Umbilical cord (tissue), 2 donors: ENCODE measurements around the gene SLC5A6. TPM values are rescaled to one million over a fixed set of nuclear protein-coding genes. Genes with fewer than 3 reads are reported as not detected.
"Not testable (repeated sequence)": the region's sequence is repeated elsewhere in the genome, so short reads cannot be mapped to it uniquely, and the experiment has no call there.

Experiments used
- DNase-seq: peaks from one replicate; pipeline ENCODE4 v3.0.0-alpha.2; 2015; ENCODE audit warnings: low spot score
- total RNA-seq: library from RNA; depleted of rRNA; stranded (reverse); fragments of >200 nt; gene quantifications from one replicate; pipeline ENCODE4 v1.2.3, GENCODE V29; 2014; ENCODE audit warnings: low replicate concordance; ENCODE audit not compliant: insufficient read depth

Gene SLC5A6
- total RNA-seq, 1 donor from 2014 or later, result 13.0 TPM

GRCh38 chr2:27205206-27205605 lies 6.9 kb downstream of the SLC5A6 start:
- no peak for DNase-seq

DNA sequence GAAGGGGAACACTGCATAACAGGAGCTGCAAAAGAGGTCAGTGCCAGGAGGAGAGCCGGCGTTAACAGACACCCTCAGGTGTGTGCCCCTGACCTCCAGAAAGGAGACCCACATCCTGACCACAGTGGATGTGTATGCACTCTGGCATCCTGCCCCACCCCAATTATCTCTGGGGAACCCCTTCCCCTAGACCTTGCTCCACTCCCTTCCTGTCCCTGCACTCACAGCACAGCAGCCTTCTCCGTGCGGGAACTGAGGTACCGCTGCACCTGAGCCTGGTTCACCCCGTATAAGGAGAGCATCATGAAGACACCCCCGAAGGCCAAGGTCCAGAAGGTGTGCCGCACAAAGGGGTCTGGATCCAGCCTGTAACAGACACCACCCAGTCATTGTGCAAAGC lies 7.5 kb downstream of the SLC5A6 start:
- DNase-seq, result no peak

GRCh38 chr2:27203741-27204140 lies 8.3 kb downstream of the SLC5A6 start:
- DNase-seq, result no peak

GRCh38 chr2:27202854-27203253 lies 9.2 kb downstream of the SLC5A6 start:
- no peak for DNase-seq

- no peak for DNase-seq
These were observed 10.4 kb downstream of the SLC5A6 start for GRCh38 chr2:27201675-27202074.

GRCh38 chr2:27199241-27199640 lies 12.8 kb downstream of the SLC5A6 start:
- no peak for DNase-seq

- DNase-seq, result no peak
These were observed 13.4 kb downstream of the SLC5A6 start for GRCh38 chr2:27198627-27199026.

GRCh38 chr2:27198068-27198467 lies 14.0 kb downstream of the SLC5A6 start:
- DNase-seq, result not testable (repeated sequence)

DNA sequence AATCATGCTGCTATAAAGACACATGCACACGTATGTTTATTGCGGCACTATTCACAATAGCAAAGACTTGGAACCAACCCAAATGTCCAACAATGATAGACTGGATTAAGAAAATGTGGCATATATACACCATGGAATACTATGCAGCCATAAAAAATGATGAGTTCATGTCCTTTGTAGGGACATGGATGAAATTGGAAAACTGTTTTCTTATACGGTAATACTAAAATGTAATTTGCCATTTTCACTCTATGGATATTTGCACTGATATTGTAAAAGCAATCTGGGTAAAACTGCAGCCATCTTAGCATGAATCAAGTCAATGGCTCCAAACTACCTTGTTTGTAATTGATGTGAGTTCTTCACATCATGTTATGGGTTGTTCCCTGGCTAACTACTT lies 16.3 kb downstream of the SLC5A6 start:
- DNase-seq, result not testable (repeated sequence)

DNA sequence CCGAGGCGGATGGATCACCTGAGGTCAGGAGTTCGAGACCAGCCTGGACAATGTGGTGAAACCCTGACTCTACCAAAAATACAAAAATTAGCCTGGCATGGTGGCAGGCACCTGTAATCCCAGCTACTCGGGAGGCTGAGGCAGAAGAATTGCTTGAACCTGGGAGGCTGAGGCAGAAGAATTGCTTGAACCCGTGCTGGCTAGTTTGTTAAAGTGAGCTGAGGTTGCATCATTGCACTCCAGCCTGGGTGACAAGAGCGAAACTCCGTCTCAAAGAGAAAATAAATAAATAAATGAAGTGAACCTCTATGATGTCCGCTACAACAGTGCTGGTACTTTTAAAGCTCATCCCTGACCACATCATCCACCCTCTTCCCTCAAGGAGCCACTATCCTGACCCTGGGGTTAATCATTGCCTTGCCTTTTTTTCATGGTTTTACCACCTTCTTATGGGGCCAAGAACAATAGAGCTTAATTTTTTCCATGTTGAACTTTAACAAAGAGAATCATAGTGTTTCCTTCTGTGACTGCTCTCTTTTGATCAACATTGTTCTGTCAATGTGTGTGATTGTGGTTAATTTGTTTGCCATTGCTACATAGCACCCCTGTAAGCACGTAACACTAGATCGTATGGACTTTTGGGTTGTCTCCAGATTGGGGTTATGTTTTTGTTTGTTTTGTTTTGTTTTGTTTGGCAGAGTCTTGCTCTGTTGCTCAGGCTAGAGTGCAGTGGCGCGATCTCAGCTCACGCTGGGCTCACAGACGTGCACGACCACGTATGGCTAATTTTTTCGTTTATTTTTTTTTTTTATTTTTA lies 17.3 kb downstream of the SLC5A6 start:
- DNase-seq, result no peak

DNA sequence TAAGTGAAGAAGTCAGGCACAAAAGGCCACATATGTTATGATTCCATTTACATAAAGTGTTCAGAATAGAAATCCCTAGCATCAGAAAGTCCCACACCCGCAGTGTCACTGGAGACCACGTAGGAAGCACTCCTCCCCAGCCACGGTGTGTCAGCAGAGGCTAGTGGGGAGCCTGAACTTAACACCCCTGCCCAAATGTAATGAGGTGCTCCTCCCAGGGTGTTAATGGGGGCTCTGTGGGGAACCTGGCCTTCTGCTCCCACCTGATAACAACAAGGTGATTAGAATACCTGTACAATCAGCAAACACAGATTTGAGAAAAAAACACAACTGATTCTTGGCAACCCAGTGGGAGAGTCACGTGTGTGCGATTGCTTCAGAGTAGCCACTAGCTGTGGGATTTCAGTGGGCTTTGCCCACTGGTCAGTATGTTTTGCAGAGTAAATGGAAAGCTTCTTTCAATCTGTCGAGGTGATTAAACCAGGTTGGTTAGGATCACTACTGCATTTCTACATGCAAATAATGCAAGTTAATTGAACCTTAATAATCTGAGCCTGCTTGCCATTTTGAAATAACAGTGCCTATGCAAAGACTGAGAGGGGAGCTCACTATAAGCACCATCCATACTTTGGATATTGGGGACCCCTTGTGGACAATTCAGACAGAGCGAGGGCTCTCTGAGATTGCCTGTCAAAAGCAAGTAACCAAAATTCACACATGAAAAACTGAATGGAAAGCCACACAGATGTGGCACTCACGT lies 20.8 kb downstream of the SLC5A6 start:
- peak; percentile 68 for DNase-seq

- no peak for DNase-seq
These were observed 22.1 kb downstream of the SLC5A6 start for GRCh38 chr2:27189989-27190388.

DNA sequence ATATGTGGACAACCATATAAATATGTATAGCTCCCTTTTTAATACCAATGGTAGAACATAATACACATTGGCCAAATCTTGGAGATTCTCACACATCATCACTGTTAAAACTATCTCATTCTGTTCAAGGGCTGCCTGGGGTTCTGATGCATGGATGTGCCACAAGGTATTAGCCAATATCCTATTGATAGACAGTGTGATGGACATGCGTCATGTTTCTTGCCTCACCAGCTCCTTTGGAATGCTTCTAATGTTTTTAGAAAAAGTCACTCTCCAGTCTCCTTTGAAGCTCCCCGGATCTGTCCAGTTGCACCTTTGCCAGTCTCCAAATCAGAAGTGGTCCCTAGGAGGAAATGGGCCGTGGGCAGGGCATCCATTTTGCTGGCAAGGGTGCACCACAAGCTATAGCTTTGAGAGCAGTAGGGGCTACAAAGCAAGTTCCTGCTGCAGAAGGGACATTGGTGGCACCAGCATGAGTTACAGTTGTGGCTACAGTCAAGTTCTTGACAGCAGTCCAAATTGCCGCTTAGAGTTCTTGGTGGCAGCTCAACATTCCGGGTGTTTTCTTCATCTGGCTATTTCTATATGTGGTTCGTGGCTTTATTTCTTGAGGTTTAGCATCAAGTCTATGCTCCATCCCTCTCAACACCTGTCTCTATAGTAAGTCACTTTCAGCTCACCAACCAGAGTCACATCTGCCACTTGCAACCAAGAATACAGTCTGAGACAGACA lies 25.3 kb downstream of the SLC5A6 start:
- no peak for DNase-seq

- peak; percentile 17 for DNase-seq
These were observed 26.6 kb downstream of the SLC5A6 start for GRCh38 chr2:27185331-27186026.

GRCh38 chr2:27184115-27184514 lies 28.0 kb downstream of the SLC5A6 start:
- DNase-seq, result no peak

DNA sequence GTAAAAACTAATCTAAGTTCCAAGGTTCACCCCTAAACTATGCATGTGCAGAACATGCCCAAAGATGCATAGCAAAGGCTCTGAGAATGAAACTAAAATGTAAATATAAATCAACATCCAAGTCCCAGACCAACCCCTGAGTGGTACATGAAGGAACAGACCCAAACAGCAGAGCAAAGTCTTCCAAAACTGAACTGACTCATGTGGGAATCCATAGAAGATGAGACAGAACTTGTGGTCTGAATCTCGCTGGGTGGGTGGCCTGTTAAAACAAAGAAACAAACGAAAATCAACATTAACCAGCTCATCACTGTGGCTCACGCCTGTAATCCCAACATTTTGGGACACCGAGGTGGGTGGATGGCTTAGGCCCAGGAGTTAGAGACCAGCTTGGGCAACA lies 29.7 kb downstream of the SLC5A6 start:
- DNase-seq, result no peak

GRCh38 chr2:27179344-27180000 lies 32.6 kb downstream of the SLC5A6 start:
- no peak for DNase-seq

DNA sequence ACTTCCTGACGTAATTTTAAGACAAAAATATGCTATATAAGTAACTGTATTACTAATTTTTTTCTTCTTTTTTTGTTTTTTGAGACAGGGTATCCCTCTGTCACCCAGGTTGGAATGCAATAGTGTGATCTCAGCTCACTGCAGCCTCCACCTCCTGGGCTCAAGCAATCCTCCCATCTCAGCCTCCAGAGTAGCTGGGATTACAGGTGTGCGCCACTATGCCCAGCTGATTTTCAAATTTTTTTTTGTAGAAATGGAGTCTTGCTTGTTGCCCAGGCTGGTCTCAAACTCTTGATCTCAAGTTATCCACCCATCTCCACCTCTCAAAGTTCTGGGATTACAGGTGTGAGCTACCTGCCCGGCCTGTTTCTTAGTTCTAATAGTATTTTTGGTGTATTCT lies 33.6 kb downstream of the SLC5A6 start:
- no peak for DNase-seq

GRCh38 chr2:27177441-27178351 lies 34.4 kb downstream of the SLC5A6 start:
- no peak for DNase-seq

DNA sequence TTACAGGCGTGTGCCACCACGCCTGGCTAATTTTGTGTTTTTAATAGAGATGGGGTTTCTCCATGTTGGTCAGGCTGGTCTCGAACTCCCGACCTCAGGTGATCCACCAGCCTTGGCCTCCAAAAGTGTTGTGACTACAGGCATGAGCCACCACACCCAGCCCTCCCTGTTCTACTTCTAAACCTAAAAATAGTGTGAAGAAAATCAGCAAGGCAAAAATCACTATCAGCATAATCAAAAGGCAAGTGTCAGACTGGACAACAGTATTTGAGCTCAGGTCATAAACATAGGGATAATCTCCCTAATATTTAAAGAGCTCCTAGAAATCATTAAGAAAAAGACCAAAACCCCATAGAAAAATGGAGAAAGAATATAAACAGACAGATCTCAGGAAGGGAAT lies 36.3 kb downstream of the SLC5A6 start:
- DNase-seq, result not testable (repeated sequence)
